A549 (cell line): Measurements from ENCODE around the gene ABHD12. TPM values are rescaled to one million over a fixed set of nuclear protein-coding genes. Genes with fewer than 3 reads are reported as not detected.

ENCODE experiments used
- ATAC-seq, 2 experiments: fragments of 200-7000 bp in 1 of 2; fragments of >200 bp in 1 of 2; cut with Nextera tagmentation in 1 of 2; cut with Tn5 transposase in 1 of 2; 3 replicates each; pipeline versions ENCODE4 v1.8.0 to v1.9.1; 2018 to 2020; ENCODE audit warnings: mild to moderate bottlenecking in 1 of 2, moderate library complexity in 1 of 2
- CTCF ChIA-PET: fragments of 300-600 bp; sonication (Branson Sonifier 250); formaldehyde crosslinking; extraction: SDS; loops from one replicate; lab custom pipeline; 2021; ENCODE audit warnings: antibody characterized with exemption, inconsistent platforms; lab: Yijun Ruan, JAX
- POLR2A ChIA-PET: fragments of 350-600 bp; formaldehyde crosslinking; extraction: SDS; loops from one replicate; lab custom pipeline; 2021; ENCODE audit warnings: antibody characterized with exemption, inconsistent platforms; lab: Yijun Ruan, JAX
- DNase-seq, 2 experiments: peaks; one replicate each; pipeline versions ENCODE4 v3.0.0 to v3.0.0-alpha.2; 2011 to 2016; ENCODE audit warnings: low read depth in 1 of 2, low spot score in 1 of 2
- FAIRE-seq: peaks from 2 replicates; lab custom pipeline; 2011; peaks lifted over from hg19 to GRCh38; lab: Jason Lieb, UNC
- H3K27ac ChIP-seq, 2 experiments: fragments of >200 bp; sonication (Bioruptor Twin); formaldehyde crosslinking; 3 replicates each; pipeline ENCODE4 v1.5.1; 2016 to 2017
- H3K4me1 ChIP-seq: fragments of >200 bp; sonication (Bioruptor Twin); formaldehyde crosslinking; 3 replicates; pipeline ENCODE4 v1.6.1; 2016
- H3K4me2 ChIP-seq: fragments of >200 bp; sonication (Bioruptor Twin); formaldehyde crosslinking; 3 replicates; pipeline ENCODE4 v1.6.1; 2016
- H3K4me3 ChIP-seq: fragments of >200 bp; sonication (Bioruptor Twin); formaldehyde crosslinking; 3 replicates; pipeline ENCODE4 v1.5.1; 2016
- H3K9me3 ChIP-seq: fragments of >200 bp; sonication (Bioruptor Twin); formaldehyde crosslinking; 3 replicates; pipeline ENCODE4 v1.6.1; 2016
- BCL3 ChIP-seq: fragments of >200 bp; sonication (Bioruptor Twin); formaldehyde crosslinking; IDR thresholded peaks from 3 replicates; pipeline ENCODE4 v1.6.1; 2016
- BHLHE40 ChIP-seq: IDR thresholded peaks from 2 replicates; pipeline ENCODE4 v1.6.1; 2012; ENCODE audit warnings: low read depth, low read length, inconsistent platforms
- CBX2 ChIP-seq: fragments of 200-600 bp; sonication (generic); IDR thresholded peaks from 2 replicates; pipeline ENCODE4 v1.6.1; 2016; ENCODE audit warnings: low read depth, mild to moderate bottlenecking, borderline replicate concordance
- EP300 ChIP-seq, 2 experiments: fragments of >200 bp; sonication (Bioruptor Twin); formaldehyde crosslinking; IDR thresholded peaks; 2 replicates in 1 of 2; 3 replicates in 1 of 2; pipeline ENCODE4 v1.6.1; 2016 to 2017
- FOSL2 ChIP-seq, 2 experiments: fragments of 450-650 bp in 1 of 2; fragments of >200 bp in 1 of 2; sonication (Bioruptor Twin) in 1 of 2; formaldehyde crosslinking; IDR thresholded peaks; 2 replicates each; pipeline versions ENCODE4 v1.5.0 to v1.6.1; 2016 to 2020; ENCODE audit warnings: mild to moderate bottlenecking in 1 of 2, moderate library complexity in 1 of 2
- HDAC2 ChIP-seq: fragments of 200-600 bp; sonication (generic); IDR thresholded peaks from 2 replicates; pipeline ENCODE4 v1.6.1; 2016
- JUN ChIP-seq, 2 experiments: fragments of >200 bp; sonication (Bioruptor Twin); formaldehyde crosslinking; IDR thresholded peaks; 2 replicates in 1 of 2; 3 replicates in 1 of 2; pipeline ENCODE4 v1.6.1; 2016 to 2017
- KDM5A ChIP-seq: fragments of 200-600 bp; sonication (generic); IDR thresholded peaks from 2 replicates; pipeline ENCODE4 v1.6.1; 2016; ENCODE audit warnings: antibody characterized with exemption, mild to moderate bottlenecking
- NR3C1 ChIP-seq: fragments of >200 bp; sonication (Bioruptor Twin); formaldehyde crosslinking; IDR thresholded peaks from 3 replicates; pipeline ENCODE4 v1.6.1; 2017
- PHF8 ChIP-seq: fragments of 200-600 bp; sonication (generic); IDR thresholded peaks from 2 replicates; pipeline ENCODE4 v1.6.1; 2016; ENCODE audit warnings: low read depth, mild to moderate bottlenecking, antibody characterized with exemption, moderate library complexity, borderline replicate concordance
- POLR2AphosphoS2 ChIP-seq: conservative IDR thresholded peaks from 2 replicates; pipeline ENCODE4 v1.6.1; 2012; ENCODE audit warnings: low read length, improper control_type of control experiment, inconsistent platforms
- REST ChIP-seq: fragments of 200-600 bp; sonication (generic); IDR thresholded peaks from 2 replicates; pipeline ENCODE4 v1.6.1; 2016; ENCODE audit warnings: antibody characterized with exemption, mild to moderate bottlenecking, moderate library complexity
- RFX5 ChIP-seq: fragments of 450-650 bp; IDR thresholded peaks from 2 replicates; pipeline ENCODE4 v1.7.1; 2014; ENCODE audit warnings: antibody characterized with exemption, mild to moderate bottlenecking, moderate library complexity
- SMC3 ChIP-seq: fragments of >200 bp; sonication (Bioruptor Twin); formaldehyde crosslinking; IDR thresholded peaks from 3 replicates; pipeline ENCODE4 v1.6.1; 2018; ENCODE audit warnings: inconsistent platforms
- TFCP2L1 ChIP-seq: fragments of 250-450 bp; sonication (Bioruptor Pico); IDR thresholded peaks from 2 replicates; pipeline ENCODE4 v1.5.0; 2021; ENCODE audit warnings: mild to moderate bottlenecking
- ZC3H11A ChIP-seq: fragments of 450-650 bp; IDR thresholded peaks from 2 replicates; pipeline ENCODE4 v1.6.1; 2014; ENCODE audit warnings: antibody characterized with exemption, mild to moderate bottlenecking
- WGBS: methylation state at CpG from one replicate; pipeline ENCODE4 v1.1.6; 2017; ENCODE audit errors: missing lambda C conversion rate; 5-methylcytosine and 5-hydroxymethylcytosine counted together
- polyA plus RNA-seq, 4 experiments: library from polyadenylated mRNA; depleted of rRNA in 3 of 4; stranded (reverse); fragments of >200 nt; fragmentation: RNase III in 1 of 4; extraction: RNeasy Plus Mini Kit Qiagen cat#74134 plus additional on column Dnase treatment in 1 of 4; gene quantifications; 2 replicates in 3 of 4; 3 replicates in 1 of 4; pipeline ENCODE4 v1.2.3, GENCODE V29; 2011 to 2017

Gene ABHD12
- polyA plus RNA-seq, 2 of the 4 experiments (the other 2 are of a cell fraction) = 54.3 to 101 TPM

- no peak overlapping the region for H3K4me3 ChIP-seq
These were observed 136.9 kb downstream of the ABHD12 start for GRCh38 chr20:25253606-25254275.

GRCh38 chr20:25252686-25253421, 137.8 kb downstream of the ABHD12 start:
- Histone ChIP-seq H3K27ac (peak overlapping the region in 1 of 2 experiments; percentile 25; a peak in 1 of 6 replicates), H3K4me1 (peaks cover 65% of the 10 kb centered on the region), H3K4me3 (no peak overlapping the region), H3K9me3 (no peaks in the 10 kb centered on the region), H3K4me2 (peak overlapping the region; percentile 87)
- ATAC-seq (no peak), FAIRE-seq (no peak), DNase-seq (no peak)
- TF ChIP-seq FOSL2 (IDR thresholded peaks at IDR 0.05) = no peak
- TF ChIP-seq FOSL2 (CRISPR knock-in tag; IDR thresholded peaks at IDR 0.05) = peak; percentile 35; the same call in 1 of the 2 replicates
- TF ChIP-seq PHF8 = no peak
- WGBS = 77% methylated on average over 6 of the region's 6 CpGs
- ChIA-PET POLR2A (no interaction called here), CTCF (interaction anchor here (0.6 to 11.8 kb wide), 7 partner anchors 28 to 259 kb away, joined by 3 to 300 read pairs (median 3); partner anchors contain the start of genes APMAP and ENTPD6)

More at GRCh38 chr20:25253606-25254275, 136.9 kb downstream of the ABHD12 start:
- DNase-seq (no peak), ATAC-seq (no peak), FAIRE-seq (no peak)
- no peak for TF ChIP-seq BCL3
- 81% methylated on average over 11 of the region's 11 CpGs for WGBS
- no peak overlapping the region for H3K27ac ChIP-seq
- no peak overlapping the region for H3K4me2 ChIP-seq
- POLR2A ChIA-PET = no interaction called here
- H3K9me3 ChIP-seq = no peaks in the 10 kb centered on the region
- CTCF ChIA-PET = interaction anchor here (1.0 to 11.8 kb wide), 6 partner anchors 11 to 260 kb away, joined by 3 to 300 read pairs (median 4); partner anchors contain the start of genes APMAP and ENTPD6
- H3K4me1 ChIP-seq = peaks cover 65% of the 10 kb centered on the region

- H3K9me3 ChIP-seq = no peaks in the 10 kb centered on the region
- no peak for DNase-seq
- 62% methylated on average over 6 of the region's 6 CpGs for WGBS
- 0 out of 6 replicates have a peak overlapping the region, but pooled peaks of 1 of the 2 experiments have one; percentile 5 for H3K27ac ChIP-seq
- TF ChIP-seq JUN (IDR thresholded peaks at IDR 0.05) = 0 out of 5 replicates have a peak, but pooled peaks of 1 of the 2 experiments have one; percentile 16
- TF ChIP-seq SMC3 = no peak
- POLR2A ChIA-PET = no interaction called here
- no peak overlapping the region for H3K4me3 ChIP-seq
- FAIRE-seq = no peak
- peak overlapping the region; percentile 87 for H3K4me2 ChIP-seq
- peaks cover 65% of the 10 kb centered on the region for H3K4me1 ChIP-seq
- CTCF ChIA-PET = interaction anchor here (0.6 to 11.8 kb wide), 7 partner anchors 27 to 147 kb away, joined by 3 to 300 read pairs (median 3); partner anchors contain the start of gene ENTPD6
- ATAC-seq = no peak
These were observed 138.4 kb downstream of the ABHD12 start for GRCh38 chr20:25252230-25252651.

- Histone ChIP-seq H3K9me3 (no peaks in the 10 kb centered on the region), H3K27ac (0 out of 6 replicates have a peak overlapping the region, but pooled peaks of 1 of the 2 experiments have one; percentile 3), H3K4me3 (peak overlapping the region; percentile 14; the same call in 1 of the 3 replicates), H3K4me1 (peaks cover 69% of the 10 kb centered on the region), H3K4me2 (peak overlapping the region; percentile 87)
- WGBS = 84% methylated on average over 4 of the region's 4 CpGs
- ChIA-PET CTCF (interaction anchor here (0.6 to 11.8 kb wide), 7 partner anchors 10 to 148 kb away, joined by 3 to 300 read pairs (median 4); no protein-coding TSS in a partner anchor), POLR2A (no interaction called here)
- no peak for ATAC-seq
- DNase-seq = no peak
- no peak for TF ChIP-seq NR3C1
- FAIRE-seq = no peak
These were observed 139.1 kb downstream of the ABHD12 start for GRCh38 chr20:25251558-25251957.

GRCh38 chr20:25251019-25251418, 139.6 kb downstream of the ABHD12 start:
- no peak for ATAC-seq
- ChIA-PET CTCF (interaction anchor here (0.6 to 11.8 kb wide), 8 partner anchors 10 to 149 kb away, joined by 3 to 300 read pairs (median 4); no protein-coding TSS in a partner anchor), POLR2A (no interaction called here)
- TF ChIP-seq KDM5A (no peak), REST (no peak), POLR2AphosphoS2 (no peak), EP300 (IDR thresholded peaks at IDR 0.05) (no peak), HDAC2 (no peak), RFX5 (no peak), ZC3H11A (no peak), TFCP2L1 (no peak), CBX2 (no peak), BHLHE40 (no peak)
- no peak overlapping the region for H3K27ac ChIP-seq
- H3K4me3 ChIP-seq = peak overlapping the region; percentile 82; the same call in 1 of the 3 replicates
- 90% methylated on average over 9 of the region's 9 CpGs for WGBS
- no peaks in the 10 kb centered on the region for H3K9me3 ChIP-seq
- DNase-seq = no peak
- peaks cover 74% of the 10 kb centered on the region for H3K4me1 ChIP-seq
- H3K4me2 ChIP-seq = peak overlapping the region; percentile 87
- FAIRE-seq = no peak
